ENCODE data around the gene FERMT3. TPM values are rescaled to one million over a fixed set of nuclear protein-coding genes. Genes with fewer than 3 reads are reported as not detected.

Gene FERMT3
- polyA plus RNA-seq, 3 donors = 289 to 421 (median 310) TPM

GRCh38 chr11:64226507-64227051, 20.1 kb downstream of the FERMT3 start:
- peaks cover 33% of the 10 kb centered on the region for H4K20me1 ChIP-seq (ENCODE audit: insufficient read depth, low read length)
- H3K36me3 Mint-ChIP-seq = peaks cover 15 to 36% of the 10 kb centered on the region in 2 donors

More at GRCh38 chr11:64226507-64227051, 20.1 kb downstream of the FERMT3 start:
- H3K9me3 ChIP-seq (replicated peaks in 1 of 2; ENCODE audit: control insufficient read depth in 1 of 2, insufficient read depth in 1 of 2, low read length in 2 of 2) = no peaks in the 10 kb centered on the region
- intact Hi-C loops (cut with micrococcal nuclease) = loop anchor here in 1 of 2 donors (1.0 to 2.0 kb wide), 2 partner anchors 14 to 19 kb away; partner anchors contain the start of gene FKBP2
- H3K4me1 ChIP-seq (ENCODE audit: control insufficient read depth in 1 of 2, insufficient read depth in 2 of 2, low read length in 2 of 2) = peaks cover 47 to 65% of the 10 kb centered on the region in 2 donors
- H3K4me3 ChIP-seq (replicated peaks in 1 of 3; ENCODE audit: low read depth in 2 of 3, low read length in 3 of 3) = peak overlapping the region; percentile 65 to 97 (median 96)
- peak overlapping the region; percentile 77 to 91 (median 88) for H3K27ac Mint-ChIP-seq
- under 1% methylated on average over 26 of the region's 26 CpGs for WGBS (ENCODE audit: insufficient coverage)
- peaks cover 0 to 1% (median 0%) of the 10 kb centered on the region in 3 donors for H3K27me3 Mint-ChIP-seq (ENCODE audit: low read depth in 3 of 3)
- H3K27me3 ChIP-seq (ENCODE audit: control insufficient read depth in 2 of 2, insufficient read depth in 2 of 2, low read length in 2 of 2) = no peaks in the 10 kb centered on the region
- no peak for TF ChIP-seq CTCF (IDR thresholded peaks at IDR 0.05)
- peak overlapping the region; percentile 78 to 92 for H3K27ac ChIP-seq (ENCODE audit: low read depth in 1 of 2, low read length in 2 of 2)
- H3K4me1 Mint-ChIP-seq = peaks cover 49% of the 10 kb centered on the region
- H2AFZ ChIP-seq (ENCODE audit: insufficient read depth, low read depth, low read length, poor library complexity, severe bottlenecking) = peak overlapping the region; percentile 83
- H3K36me3 ChIP-seq (replicated peaks in 1 of 2; ENCODE audit: control insufficient read depth in 1 of 2, insufficient read depth in 2 of 2, low read length in 2 of 2) = peaks cover 23 to 24% of the 10 kb centered on the region in 2 donors
- H3K4me2 ChIP-seq (replicated peaks; ENCODE audit: extremely low read depth, low read length, poor library complexity, severe bottlenecking) = peak overlapping the region; percentile 98
- H3K79me2 ChIP-seq (ENCODE audit: insufficient read depth, low read length) = peaks cover 38% of the 10 kb centered on the region
- peak; percentile 64 to 71 (median 68) for DNase-seq
- peak overlapping the region; percentile 81 to 89 for H3K4me3 Mint-ChIP-seq
- no peaks in the 10 kb centered on the region for H3K9me3 Mint-ChIP-seq
- peak overlapping the region; percentile 84 for H3K9ac ChIP-seq (ENCODE audit: insufficient read depth, low read length, poor library complexity, severe bottlenecking)

Data from CD14-positive monocyte (primary cell).